DND-41 (cell line): Measurements from ENCODE around the gene AOC1.
"Not testable (repeated sequence)": the region's sequence is repeated elsewhere in the genome, so short reads cannot be mapped to it uniquely, and the experiment has no call there.

ENCODE experiments used
- ATAC-seq: fragments of 200-7000 bp; cut with Tn5 transposase; 3 replicates; pipeline ENCODE4 v1.9.1; 2021; ENCODE audit warnings: low read depth; ENCODE audit not compliant: insufficient read depth
- DNase-seq: peaks from one replicate; pipeline ENCODE4 v3.0.0-alpha.2; 2020
- H2AFZ ChIP-seq: 2 replicates; pipeline ENCODE4 v1.6.0; 2012; ENCODE audit warnings: low read depth, low read length
- H3K27ac ChIP-seq: 2 replicates; pipeline ENCODE4 v1.5.1; 2012; ENCODE audit warnings: low read length, inconsistent platforms
- H3K27me3 ChIP-seq: fragments of 200-600 bp; sonication (generic); 2 replicates; pipeline ENCODE4 v1.6.0; 2012; ENCODE audit warnings: low read length, mild to moderate bottlenecking, inconsistent platforms; ENCODE audit not compliant: insufficient read depth, poor library complexity
- H3K36me3 ChIP-seq: 2 replicates; pipeline ENCODE4 v1.5.1; 2012; ENCODE audit warnings: low read length, inconsistent platforms; ENCODE audit not compliant: insufficient read depth
- H3K4me1 ChIP-seq: 2 replicates; pipeline ENCODE4 v1.5.1; 2012; ENCODE audit warnings: mild to moderate bottlenecking, low read length; ENCODE audit not compliant: insufficient read depth
- H3K4me2 ChIP-seq: 2 replicates; pipeline ENCODE4 v1.6.0; 2012; ENCODE audit warnings: mild to moderate bottlenecking, moderate library complexity, low read length, inconsistent platforms; ENCODE audit not compliant: insufficient read depth
- H3K4me3 ChIP-seq, 2 experiments: fragments of 200-600 bp in 1 of 2; shearing (Covaris generic) in 1 of 2; 2 replicates each; pipeline ENCODE4 v1.5.1; 2012 to 2016; ENCODE audit warnings: inconsistent platforms in 2 of 2, low read length in 2 of 2, mild to moderate bottlenecking in 2 of 2, low read depth in 1 of 2, moderate library complexity in 1 of 2
- H3K79me2 ChIP-seq: 2 replicates; pipeline ENCODE4 v1.6.0; 2012; ENCODE audit warnings: low read length, inconsistent platforms; ENCODE audit not compliant: insufficient read depth
- H3K9ac ChIP-seq: 2 replicates; pipeline ENCODE4 v1.6.0; 2012; ENCODE audit warnings: low read depth, mild to moderate bottlenecking, inconsistent platforms, low read length, moderate library complexity
- H3K9me3 ChIP-seq: 2 replicates; pipeline ENCODE4 v1.5.1; 2012; ENCODE audit warnings: low read length, moderate library complexity, mild to moderate bottlenecking, inconsistent platforms; ENCODE audit not compliant: insufficient read depth, severe bottlenecking
- H4K20me1 ChIP-seq: 2 replicates; pipeline ENCODE4 v1.6.0; 2012; ENCODE audit warnings: low read length; ENCODE audit not compliant: insufficient read depth
- CTCF ChIP-seq: IDR thresholded peaks from 2 replicates; pipeline ENCODE4 v1.5.1; 2012; ENCODE audit warnings: borderline replicate concordance, low read length, moderate library complexity, mild to moderate bottlenecking; ENCODE audit not compliant: poor library complexity, severe bottlenecking; ENCODE audit errors: extremely low read depth
- EZH2 ChIP-seq: IDR thresholded peaks from 3 replicates; pipeline ENCODE4 v1.6.1; 2012; ENCODE audit warnings: borderline replicate concordance, low read depth, mild to moderate bottlenecking, moderate library complexity, low read length, inconsistent platforms; ENCODE audit not compliant: severe bottlenecking

Gene AOC1

DNA sequence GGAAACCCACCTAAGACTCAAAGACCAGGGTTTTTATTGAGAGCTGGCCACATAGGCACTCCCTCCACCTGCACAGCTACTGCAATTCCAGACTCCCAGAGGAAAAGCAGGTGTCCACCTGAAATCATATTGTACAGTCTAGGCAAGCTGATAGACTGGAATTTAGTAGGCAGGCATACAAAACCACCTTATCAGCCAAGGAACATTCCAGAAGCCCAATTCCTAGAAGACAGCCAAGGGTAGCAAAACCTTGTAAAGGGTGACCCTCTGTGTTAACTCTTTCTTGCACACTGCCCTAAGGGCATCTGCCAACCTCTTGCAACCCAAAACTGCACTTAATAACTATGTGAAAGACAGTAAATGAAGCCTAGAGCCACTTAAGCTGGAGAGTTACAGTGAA, 46.5 kb upstream of the AOC1 start:
- no peaks in the 10 kb centered on the region for H3K79me2 ChIP-seq
- H3K27me3 ChIP-seq: peaks cover 5% of the 10 kb centered on the region
- no peak overlapping the region for H2AFZ ChIP-seq
- H3K27ac ChIP-seq: no peak overlapping the region
- no peaks in the 10 kb centered on the region for H4K20me1 ChIP-seq
- H3K4me1 ChIP-seq: no peaks in the 10 kb centered on the region
- peaks cover 5% of the 10 kb centered on the region for H3K9me3 ChIP-seq
- TF ChIP-seq EZH2: no peak
- TF ChIP-seq CTCF: no peak
- H3K4me3 ChIP-seq: no peak overlapping the region
- H3K9ac ChIP-seq: no peak overlapping the region
- H3K4me2 ChIP-seq: no peak overlapping the region
- no peaks in the 10 kb centered on the region for H3K36me3 ChIP-seq
- no peak for ATAC-seq
- DNase-seq: no peak

GRCh38 chr7:150806454-150806853, 45.9 kb upstream of the AOC1 start:
- TF ChIP-seq CTCF (no peak), EZH2 (no peak)
- Histone ChIP-seq H3K27me3 (peaks cover 5% of the 10 kb centered on the region), H2AFZ (no peak overlapping the region), H3K27ac (no peak overlapping the region), H3K9ac (no peak overlapping the region), H3K4me2 (no peak overlapping the region), H3K4me1 (no peaks in the 10 kb centered on the region), H3K9me3 (peaks cover 5% of the 10 kb centered on the region), H3K36me3 (no peaks in the 10 kb centered on the region), H4K20me1 (no peaks in the 10 kb centered on the region), H3K4me3 (no peak overlapping the region), H3K79me2 (no peaks in the 10 kb centered on the region)
- DNase-seq: no peak
- no peak for ATAC-seq

DNA sequence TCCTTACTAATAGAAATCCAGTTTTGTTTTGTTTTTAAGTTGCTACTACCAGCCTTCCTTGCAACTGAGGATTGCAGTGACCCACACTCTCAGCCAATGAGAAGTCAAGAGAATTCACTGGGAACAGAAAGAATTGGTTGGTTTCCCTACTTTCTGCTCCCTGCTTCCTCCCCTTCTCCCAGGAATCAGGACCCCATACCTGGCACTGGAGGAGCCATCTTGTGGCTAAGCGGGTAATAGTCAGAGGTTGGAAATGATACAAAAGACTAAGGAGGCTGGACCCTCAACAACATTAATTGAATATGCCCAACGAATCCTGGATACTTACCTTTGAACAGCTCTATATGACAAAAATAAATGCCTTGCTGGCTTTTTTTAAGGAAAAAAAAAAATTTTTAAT, 45.5 kb upstream of the AOC1 start:
- H3K4me1 ChIP-seq: no peaks in the 10 kb centered on the region
- ATAC-seq: no peak
- no peak overlapping the region for H3K4me3 ChIP-seq
- no peak for DNase-seq
- no peak for TF ChIP-seq CTCF
- TF ChIP-seq EZH2: no peak
- peaks cover 5% of the 10 kb centered on the region for H3K9me3 ChIP-seq
- H3K36me3 ChIP-seq: no peaks in the 10 kb centered on the region
- H3K27ac ChIP-seq: no peak overlapping the region
- peaks cover 5% of the 10 kb centered on the region for H3K27me3 ChIP-seq
- H2AFZ ChIP-seq: no peak overlapping the region
- no peak overlapping the region for H3K4me2 ChIP-seq
- no peaks in the 10 kb centered on the region for H4K20me1 ChIP-seq
- no peak overlapping the region for H3K9ac ChIP-seq
- H3K79me2 ChIP-seq: no peaks in the 10 kb centered on the region

GRCh38 chr7:150807616-150808438, 44.5 kb upstream of the AOC1 start:
- not testable (repeated sequence) for H3K9ac ChIP-seq, H3K27ac ChIP-seq, H3K27me3 ChIP-seq, H3K4me3 ChIP-seq, H2AFZ ChIP-seq, H3K4me2 ChIP-seq, H3K79me2 ChIP-seq, H3K4me1 ChIP-seq, H3K36me3 ChIP-seq, H3K9me3 ChIP-seq, ATAC-seq, DNase-seq, H4K20me1 ChIP-seq
